NCI-H2029 treated with DMSO at 0.1 percent for 48 hours (cell line): ENCODE data around the gene BOC.

ENCODE experiments used
- DNase-seq: peaks from one replicate; lab custom pipeline; 2025; lab: John Stamatoyannopoulos, UW

BOC gene

GRCh38 chr3:113225286-113225685, 13.9 kb downstream of the BOC start:
- no peak for DNase-seq

DNA sequence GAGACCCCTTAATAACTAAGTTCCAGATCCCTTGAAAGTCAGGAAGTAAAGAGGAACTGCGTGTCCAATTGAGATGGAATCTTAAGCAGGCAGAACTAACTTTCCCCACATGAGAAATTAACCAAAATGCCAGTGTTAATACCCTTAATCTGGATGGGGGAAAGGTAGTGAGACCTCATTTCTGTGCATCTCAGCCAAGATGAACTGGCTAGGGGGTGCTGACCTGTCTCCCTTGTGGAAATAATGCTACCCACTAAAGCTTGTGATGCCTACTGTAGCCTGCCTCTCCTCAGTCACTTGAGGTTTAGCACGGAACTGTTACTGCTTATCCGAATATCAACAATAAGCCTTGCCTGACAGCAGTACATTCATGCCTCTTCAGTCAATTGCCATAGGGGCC, 15.1 kb downstream of the BOC start:
- no peak for DNase-seq

- DNase-seq = no peak
These were observed 15.8 kb downstream of the BOC start for GRCh38 chr3:113227146-113227545.

DNA sequence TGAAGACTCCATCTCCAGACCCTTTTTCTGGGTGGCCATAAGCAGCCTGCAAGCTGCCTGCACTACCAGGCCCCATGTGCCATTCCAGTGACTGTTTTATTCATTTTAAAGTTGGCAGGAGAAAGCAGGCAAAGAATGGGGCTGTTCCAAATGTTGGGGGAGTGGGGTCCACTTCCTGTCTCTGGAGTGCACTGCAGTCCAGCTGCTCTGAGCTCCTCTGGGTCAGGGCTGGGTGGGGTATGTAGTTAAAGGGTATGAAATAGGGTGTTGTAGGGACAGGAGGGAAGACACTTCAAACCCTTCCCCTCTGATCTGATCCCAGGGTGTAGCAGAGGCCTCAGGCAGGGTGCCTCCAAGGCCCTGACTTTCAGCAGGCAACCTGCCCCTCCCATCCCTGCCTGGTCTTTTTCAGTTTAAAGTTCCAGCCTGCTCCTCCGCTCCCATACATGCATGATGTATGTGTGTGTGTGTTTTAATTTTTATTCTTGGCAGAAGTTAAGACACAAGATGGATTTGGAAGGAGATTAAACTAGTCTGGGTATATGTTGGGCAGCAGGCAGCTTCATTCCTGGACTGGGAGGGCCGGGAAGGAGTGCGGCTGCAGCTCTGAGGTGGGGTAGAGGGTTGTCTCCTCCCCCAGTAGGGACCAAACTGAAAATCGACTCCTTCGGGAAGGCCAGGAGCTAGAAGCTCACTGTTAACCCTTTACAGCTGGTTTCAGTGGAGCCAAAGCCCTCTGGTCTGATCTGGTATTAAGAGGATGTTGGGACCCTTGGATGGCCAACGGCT, 17.3 kb downstream of the BOC start:
- no peak for DNase-seq

DNA sequence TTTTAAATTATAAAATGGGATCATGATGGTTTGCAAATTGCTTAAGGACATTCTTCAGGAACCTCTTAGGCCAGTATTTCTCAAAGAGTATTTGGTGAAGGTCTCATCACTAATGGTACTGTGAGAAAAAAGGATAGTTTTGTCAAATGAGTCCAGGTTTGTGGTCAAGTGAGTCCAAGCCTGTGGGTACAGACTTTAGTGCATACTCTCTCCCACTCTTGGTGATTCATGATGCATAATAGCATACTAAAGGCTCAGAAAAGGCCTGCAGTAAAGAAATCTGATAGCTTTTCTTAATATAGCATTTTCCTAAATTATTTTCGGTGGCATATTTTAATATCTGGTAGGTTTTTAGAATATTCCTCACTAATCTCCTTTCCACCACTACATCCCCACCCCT, 20.0 kb downstream of the BOC start:
- DNase-seq = no peak

DNA sequence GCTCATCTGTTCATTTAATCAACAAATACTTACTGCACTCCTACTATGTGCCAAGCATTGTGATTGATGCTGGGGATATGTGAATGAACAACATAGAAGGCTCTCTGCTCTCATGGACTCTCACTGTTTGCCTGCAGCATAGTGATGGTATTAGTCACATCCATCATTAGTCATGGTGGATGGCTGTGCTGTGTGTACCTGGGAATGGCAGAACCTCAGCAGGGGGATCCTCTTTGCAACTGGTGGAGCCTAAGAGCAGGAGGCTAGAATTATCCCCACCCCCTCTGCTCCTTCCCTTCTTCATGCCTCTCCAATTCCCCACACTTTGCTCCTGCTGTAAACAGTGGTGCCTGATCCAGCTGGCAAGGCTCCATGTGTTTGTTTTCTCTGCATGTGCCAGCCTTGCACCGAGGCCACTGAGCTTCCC, 20.5 kb downstream of the BOC start:
- peak; percentile 79 for DNase-seq

- DNase-seq = no peak
These were observed 21.0 kb downstream of the BOC start for GRCh38 chr3:113232342-113232741.

GRCh38 chr3:113233497-113233896, 22.1 kb downstream of the BOC start:
- no peak for DNase-seq

GRCh38 chr3:113234028-113234427, 22.7 kb downstream of the BOC start:
- DNase-seq = no peak

- peak; percentile 65 for DNase-seq
These were observed 23.4 kb downstream of the BOC start for GRCh38 chr3:113234688-113235260.

GRCh38 chr3:113238503-113238902, 27.1 kb downstream of the BOC start:
- DNase-seq = no peak

- DNase-seq = no peak
These were observed 29.5 kb downstream of the BOC start for GRCh38 chr3:113240841-113241240.

GRCh38 chr3:113241292-113242095, 30.1 kb downstream of the BOC start:
- no peak for DNase-seq

DNA sequence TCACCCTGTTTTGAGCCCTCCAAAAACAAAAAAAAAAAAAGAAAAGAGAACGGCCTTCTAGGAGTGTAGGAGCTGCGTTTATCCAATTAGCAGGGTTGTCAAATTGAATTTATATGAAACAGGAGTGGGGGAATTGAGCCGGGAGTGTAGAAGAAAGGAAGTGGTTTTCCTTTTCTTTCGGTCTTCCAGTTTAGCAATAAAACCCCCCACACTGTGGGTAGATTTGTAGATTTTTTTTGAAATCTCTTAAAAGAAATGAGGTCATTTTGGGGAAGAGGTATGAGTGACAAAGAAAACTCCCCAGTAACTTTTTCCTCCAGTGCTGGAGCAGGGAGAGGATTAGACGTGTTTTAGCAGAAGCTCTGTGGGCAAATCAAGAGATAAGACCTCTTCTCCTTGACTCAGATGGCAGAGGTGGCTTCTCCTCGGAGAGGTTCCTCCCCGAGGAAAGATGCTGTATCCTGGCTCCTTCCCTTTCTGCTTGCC, 30.8 kb downstream of the BOC start:
- DNase-seq = no peak

DNA sequence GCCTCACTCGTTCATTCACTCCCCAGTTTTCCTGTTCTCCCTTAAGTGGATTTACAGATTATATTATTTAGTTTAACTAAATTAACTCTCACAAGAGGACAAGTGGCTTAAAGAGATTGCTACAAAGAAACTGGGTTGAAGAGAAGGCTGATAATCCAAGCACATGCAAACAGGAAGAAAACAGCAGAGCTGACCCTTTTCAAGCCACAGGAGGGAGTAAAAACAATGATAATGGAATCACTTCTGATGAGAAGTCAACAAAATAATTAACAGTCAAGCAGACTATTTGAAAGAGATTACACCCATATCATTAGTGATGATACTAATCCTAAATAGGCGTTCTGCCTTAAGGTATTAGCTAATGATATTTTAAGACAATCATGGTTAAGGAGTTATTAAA, 31.7 kb downstream of the BOC start:
- no peak for DNase-seq

GRCh38 chr3:113243846-113244245, 32.5 kb downstream of the BOC start:
- no peak for DNase-seq

- DNase-seq = no peak
These were observed 34.4 kb downstream of the BOC start for GRCh38 chr3:113245761-113246161.

DNA sequence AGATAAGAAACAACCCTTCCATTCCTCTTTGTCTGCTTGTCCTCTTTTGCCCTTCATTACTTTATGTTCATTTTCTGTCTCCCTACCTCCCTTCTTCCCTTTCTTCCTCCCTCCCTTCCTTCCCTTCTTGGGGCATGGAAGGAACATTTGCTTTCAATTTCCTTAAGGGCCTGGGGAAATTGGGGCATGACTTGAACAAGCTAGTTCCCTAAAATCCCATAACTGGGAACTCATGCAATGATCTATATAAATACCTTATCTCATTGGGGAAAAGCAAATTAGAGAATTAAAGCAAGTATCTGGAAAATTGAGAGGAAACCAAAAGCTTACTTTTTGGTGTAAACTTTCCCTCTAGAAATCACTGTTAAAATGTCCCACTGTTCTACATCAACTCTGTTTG, 35.7 kb downstream of the BOC start:
- DNase-seq = no peak

GRCh38 chr3:113247675-113248458, 36.5 kb downstream of the BOC start:
- no peak for DNase-seq

DNA sequence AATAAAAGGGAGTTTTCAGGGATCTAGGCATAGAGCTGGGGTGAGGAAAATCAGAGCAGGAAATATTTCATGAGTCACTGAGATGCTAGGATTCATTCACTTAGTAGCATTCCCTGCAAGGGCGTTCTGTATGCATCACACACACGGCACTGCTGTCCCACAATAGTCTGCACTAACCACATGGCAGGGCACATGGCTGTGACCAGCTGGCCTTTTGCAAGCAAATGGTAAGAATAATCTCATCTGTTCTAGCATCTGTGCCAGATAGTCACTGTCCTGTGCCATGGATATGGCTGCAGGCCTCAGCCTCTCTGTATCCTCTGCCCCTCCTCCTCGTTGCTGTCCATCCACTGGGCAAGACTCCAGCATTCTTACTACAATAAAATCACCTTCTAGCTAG, 37.8 kb downstream of the BOC start:
- DNase-seq = no peak

DNA sequence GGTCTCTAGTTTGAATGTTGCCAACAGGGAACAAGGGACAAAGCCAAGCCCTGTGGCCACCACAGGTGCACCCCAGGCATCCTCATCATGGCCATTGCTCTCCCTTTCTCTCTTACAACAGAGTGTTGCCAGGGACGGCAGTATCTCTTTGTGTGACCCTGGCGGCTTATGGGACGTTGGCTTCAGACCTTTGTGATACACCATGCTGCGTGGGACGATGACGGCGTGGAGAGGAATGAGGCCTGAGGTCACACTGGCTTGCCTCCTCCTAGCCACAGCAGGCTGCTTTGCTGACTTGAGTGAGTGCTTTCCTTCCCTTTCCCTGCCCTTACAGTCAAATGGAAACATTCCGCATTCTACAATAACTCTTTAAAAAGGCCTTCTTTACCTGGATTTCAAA, 38.2 kb downstream of the BOC start:
- no peak for DNase-seq

DNA sequence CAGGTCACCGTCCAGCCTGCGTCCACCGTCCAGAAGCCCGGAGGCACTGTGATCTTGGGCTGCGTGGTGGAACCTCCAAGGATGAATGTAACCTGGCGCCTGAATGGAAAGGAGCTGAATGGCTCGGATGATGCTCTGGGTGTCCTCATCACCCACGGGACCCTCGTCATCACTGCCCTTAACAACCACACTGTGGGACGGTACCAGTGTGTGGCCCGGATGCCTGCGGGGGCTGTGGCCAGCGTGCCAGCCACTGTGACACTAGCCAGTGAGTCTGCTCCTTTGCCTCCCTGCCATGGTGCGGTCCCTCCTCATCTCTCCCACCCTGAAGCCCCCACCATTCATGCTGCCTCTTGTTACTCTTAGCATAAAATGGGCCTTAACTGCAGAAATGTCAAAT, 39.2 kb downstream of the BOC start:
- DNase-seq = no peak
